Measurements from ENCODE around the gene CLRN1. TPM values are rescaled to one million over a fixed set of nuclear protein-coding genes. Genes with fewer than 3 reads are reported as not detected.

The CLRN1 gene, protein sequence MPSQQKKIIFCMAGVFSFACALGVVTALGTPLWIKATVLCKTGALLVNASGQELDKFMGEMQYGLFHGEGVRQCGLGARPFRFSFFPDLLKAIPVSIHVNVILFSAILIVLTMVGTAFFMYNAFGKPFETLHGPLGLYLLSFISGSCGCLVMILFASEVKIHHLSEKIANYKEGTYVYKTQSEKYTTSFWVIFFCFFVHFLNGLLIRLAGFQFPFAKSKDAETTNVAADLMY
- total RNA-seq (not detected), total RNA-seq (0 reads per million in 2 donors)

DNA sequence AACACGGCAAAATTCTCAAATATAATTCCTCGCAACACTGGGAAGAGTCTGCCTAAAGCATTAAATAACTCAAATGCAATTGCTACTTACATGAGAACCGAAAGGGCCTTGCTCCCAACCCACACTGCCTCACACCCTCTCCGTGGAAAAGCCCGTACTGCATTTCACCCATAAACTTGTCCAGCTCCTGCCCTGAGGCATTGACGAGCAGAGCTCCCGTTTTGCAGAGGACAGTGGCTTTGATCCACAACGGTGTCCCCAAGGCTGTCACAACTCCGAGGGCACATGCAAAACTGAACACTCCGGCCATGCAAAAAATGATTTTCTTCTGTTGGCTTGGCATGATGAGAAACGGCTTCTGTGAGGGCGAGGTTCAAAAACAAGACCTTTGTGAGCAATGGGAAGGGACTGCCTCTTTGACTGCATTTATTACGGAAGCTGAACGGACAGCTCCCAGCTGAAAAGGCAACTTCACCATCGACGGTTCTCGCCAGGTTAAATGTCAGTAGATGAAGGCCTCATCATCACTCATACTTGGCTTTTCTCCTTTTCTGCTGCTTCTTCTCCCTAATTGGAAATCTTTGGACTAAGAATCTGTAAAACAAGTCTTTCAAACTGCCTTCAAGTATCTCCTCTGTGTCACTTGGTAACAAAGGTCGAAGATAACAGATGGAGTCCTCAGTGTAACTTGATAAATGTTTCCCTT, at the start of gene CLRN1:
Gene CLRN1 (minus strand): TSS at position 362 of the 706 bp plus-strand sequence. CDS start 19 bp downstream, at position 343.
- ATAC-seq (no peak), DNase-seq (no peak)
- no peaks in the 10 kb centered on the region for H3K9me3 ChIP-seq (ENCODE audit: control insufficient read depth, low read length, poor library complexity, severe bottlenecking)
- peaks cover 40% of the 10 kb centered on the region for H3K27me3 Mint-ChIP-seq
- no peaks in the 10 kb centered on the region for H3K4me1 Mint-ChIP-seq
- H3K36me3 Mint-ChIP-seq (ENCODE audit: low read depth): no peaks in the 10 kb centered on the region
- H3K4me3 Mint-ChIP-seq: no peak within 1 kb of the TSS
- no peak within 1 kb of the TSS for H3K27ac Mint-ChIP-seq

DNA sequence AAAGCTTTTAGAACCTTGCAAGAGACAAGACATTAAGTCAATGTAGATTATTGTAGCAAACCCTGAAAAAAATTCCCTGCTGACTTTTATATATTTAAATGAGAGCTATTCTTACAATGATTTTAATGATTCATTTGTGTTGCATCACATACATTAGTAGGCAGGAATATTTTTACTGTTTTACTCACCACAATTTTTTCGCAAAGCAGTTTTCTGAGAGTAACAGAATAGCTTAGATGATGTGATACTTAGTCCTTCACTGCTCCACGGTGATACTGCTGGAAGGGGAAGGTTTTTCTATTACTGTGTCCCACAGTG, 43.9 kb upstream of the CLRN1 start:
- H3K36me3 Mint-ChIP-seq (ENCODE audit: low read depth): no peaks in the 10 kb centered on the region
- H3K4me3 Mint-ChIP-seq: no peak overlapping the region
- no peaks in the 10 kb centered on the region for H3K9me3 ChIP-seq (ENCODE audit: control insufficient read depth, low read length, poor library complexity, severe bottlenecking)
- no peak overlapping the region for H3K27ac Mint-ChIP-seq
- no peaks in the 10 kb centered on the region for H3K4me1 Mint-ChIP-seq
- peaks cover 13% of the 10 kb centered on the region for H3K27me3 Mint-ChIP-seq
- ATAC-seq (no peak), DNase-seq (no peak)

DNA sequence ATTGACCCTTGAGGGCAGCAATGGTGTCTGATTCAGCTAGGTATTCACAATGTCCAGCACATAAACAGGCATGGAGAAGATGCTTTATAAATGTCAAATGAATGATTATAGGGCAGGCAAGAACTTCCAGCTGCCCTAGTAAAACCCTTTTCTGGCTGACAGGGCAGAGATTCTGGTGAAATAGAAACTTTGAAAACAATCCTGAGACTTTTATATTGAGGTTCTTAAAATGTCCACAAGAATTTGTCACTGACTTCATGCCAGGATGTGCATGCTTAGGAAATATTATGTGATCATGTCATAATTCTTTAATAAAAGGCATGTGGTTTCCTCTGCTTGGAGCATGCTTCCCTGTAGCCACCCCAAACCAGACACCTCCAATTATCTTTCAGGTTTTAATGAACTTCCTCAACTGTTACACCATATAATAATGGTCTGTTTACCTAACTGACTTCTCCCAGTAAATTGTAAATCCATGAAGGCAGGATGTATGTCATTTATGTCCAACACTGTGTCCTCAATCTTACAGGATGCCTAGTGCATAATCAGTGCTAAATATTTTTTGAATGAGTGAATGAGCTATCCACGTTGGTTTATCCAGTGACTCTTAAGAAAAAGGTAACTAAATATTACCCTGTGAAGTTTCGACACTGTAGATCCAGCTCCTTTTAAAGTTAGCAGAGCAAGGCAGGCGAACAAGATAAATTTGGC, 43.4 kb upstream of the CLRN1 start:
- ATAC-seq (no peak), DNase-seq (no peak)
- H3K36me3 Mint-ChIP-seq (ENCODE audit: low read depth): no peaks in the 10 kb centered on the region
- no peak overlapping the region for H3K27ac Mint-ChIP-seq
- no peak overlapping the region for H3K4me3 Mint-ChIP-seq
- H3K9me3 ChIP-seq (ENCODE audit: control insufficient read depth, low read length, poor library complexity, severe bottlenecking): no peaks in the 10 kb centered on the region
- H3K27me3 Mint-ChIP-seq: peaks cover 13% of the 10 kb centered on the region
- H3K4me1 Mint-ChIP-seq: no peaks in the 10 kb centered on the region

DNA sequence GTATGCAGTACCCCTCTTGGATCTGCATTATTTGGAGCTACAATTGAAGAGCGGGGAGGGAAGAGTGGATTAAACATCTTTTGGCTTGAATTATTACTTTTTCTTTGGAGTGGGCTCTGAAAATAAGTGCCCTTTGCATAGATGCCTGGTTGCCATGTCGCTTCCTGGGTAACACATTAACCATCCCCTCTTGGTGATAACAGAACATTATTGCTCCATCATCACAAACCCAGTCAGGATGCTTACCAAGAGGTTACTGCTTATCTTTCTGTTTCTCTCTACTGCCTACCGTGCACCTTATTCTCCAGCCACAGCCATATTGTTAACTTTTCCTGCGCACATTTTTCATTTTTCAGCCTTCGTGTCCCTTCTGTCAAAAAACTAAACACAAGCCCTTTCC, 42.7 kb upstream of the CLRN1 start:
- no peaks in the 10 kb centered on the region for H3K9me3 ChIP-seq (ENCODE audit: control insufficient read depth, low read length, poor library complexity, severe bottlenecking)
- DNase-seq: no peak
- Mint-ChIP-seq H3K27me3 (peaks cover 17% of the 10 kb centered on the region), H3K4me3 (no peak overlapping the region), H3K36me3 (ENCODE audit: low read depth) (no peaks in the 10 kb centered on the region), H3K4me1 (no peaks in the 10 kb centered on the region), H3K27ac (no peak overlapping the region)
- no peak for ATAC-seq

DNA sequence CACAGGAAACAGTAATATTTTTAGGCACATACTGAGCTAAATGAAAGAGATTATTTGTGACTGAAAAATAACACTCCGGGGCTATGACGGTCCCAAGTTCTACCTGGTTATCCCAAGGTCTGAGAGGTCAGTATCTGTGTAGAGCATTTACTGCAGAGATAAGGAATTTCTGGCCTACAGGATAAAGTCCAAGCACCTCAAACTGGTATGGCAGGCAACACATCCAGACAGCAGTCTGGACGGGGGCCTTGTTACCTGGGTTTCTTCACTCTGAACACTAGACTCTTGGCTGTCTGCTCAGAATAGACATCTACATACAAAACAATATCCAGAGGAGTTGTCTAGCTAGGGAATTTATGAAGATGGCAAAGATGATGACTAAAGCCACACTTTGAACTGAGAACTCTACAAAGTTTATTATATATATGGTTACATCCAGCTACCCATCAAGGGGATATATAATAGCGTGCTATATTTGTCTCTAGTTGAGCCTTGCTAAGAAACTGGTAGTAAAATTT, 42.0 kb upstream of the CLRN1 start:
- DNase-seq (no peak), ATAC-seq (no peak)
- H3K27ac Mint-ChIP-seq: no peak overlapping the region
- H3K9me3 ChIP-seq (ENCODE audit: control insufficient read depth, low read length, poor library complexity, severe bottlenecking): no peaks in the 10 kb centered on the region
- no peak overlapping the region for H3K4me3 Mint-ChIP-seq
- no peaks in the 10 kb centered on the region for H3K36me3 Mint-ChIP-seq (ENCODE audit: low read depth)
- peaks cover 18% of the 10 kb centered on the region for H3K27me3 Mint-ChIP-seq
- H3K4me1 Mint-ChIP-seq: no peaks in the 10 kb centered on the region

DNA sequence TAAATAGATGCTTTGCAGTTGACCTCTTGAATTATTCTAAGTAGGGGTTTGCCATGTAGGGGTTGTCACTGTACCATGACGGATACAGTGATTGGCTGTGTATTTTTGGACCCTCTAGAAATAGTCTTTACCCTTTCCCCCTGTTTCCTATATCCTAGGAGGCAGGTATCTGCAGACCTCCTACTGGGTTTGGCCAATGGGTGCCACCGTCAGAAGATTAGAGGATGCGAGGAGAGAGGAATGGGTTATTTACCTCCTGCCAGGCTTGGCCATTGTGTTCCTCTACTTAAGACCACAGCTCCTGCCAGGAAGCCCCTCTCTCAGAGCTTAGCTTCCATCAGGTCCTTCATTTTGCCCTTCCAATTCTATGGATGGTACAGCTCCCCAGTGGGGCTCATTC, 40.2 kb upstream of the CLRN1 start:
- Mint-ChIP-seq H3K27me3 (peaks cover 18% of the 10 kb centered on the region), H3K4me1 (no peaks in the 10 kb centered on the region), H3K36me3 (ENCODE audit: low read depth) (no peaks in the 10 kb centered on the region), H3K27ac (no peak overlapping the region), H3K4me3 (no peak overlapping the region)
- H3K9me3 ChIP-seq (ENCODE audit: control insufficient read depth, low read length, poor library complexity, severe bottlenecking): no peaks in the 10 kb centered on the region
- DNase-seq (no peak), ATAC-seq (no peak)

DNA sequence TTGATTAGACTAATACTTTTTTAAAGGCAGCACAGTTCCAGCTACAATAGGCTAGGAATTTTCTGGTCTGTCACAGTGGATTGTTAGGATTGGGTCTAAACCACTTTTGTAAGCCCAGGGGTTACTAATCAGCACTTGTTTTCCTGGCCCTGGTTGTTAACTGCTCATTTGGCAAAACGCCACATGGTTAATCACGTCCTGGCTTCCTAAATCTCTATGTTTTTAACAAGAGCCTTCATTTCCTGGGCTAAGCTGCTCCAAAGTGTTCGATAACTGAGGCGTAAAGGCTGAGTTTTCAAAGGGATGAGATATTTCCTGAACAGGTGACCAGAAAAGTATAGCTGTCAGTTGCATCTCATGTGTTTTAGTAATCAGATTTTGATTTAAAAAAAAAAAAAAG, 38.9 kb upstream of the CLRN1 start:
- Mint-ChIP-seq H3K27ac (no peak overlapping the region), H3K27me3 (peaks cover 18% of the 10 kb centered on the region), H3K36me3 (ENCODE audit: low read depth) (peaks cover 2% of the 10 kb centered on the region), H3K4me3 (no peak overlapping the region), H3K4me1 (peaks cover 2% of the 10 kb centered on the region)
- ATAC-seq (no peak), DNase-seq (no peak)
- no peaks in the 10 kb centered on the region for H3K9me3 ChIP-seq (ENCODE audit: control insufficient read depth, low read length, poor library complexity, severe bottlenecking)

DNA sequence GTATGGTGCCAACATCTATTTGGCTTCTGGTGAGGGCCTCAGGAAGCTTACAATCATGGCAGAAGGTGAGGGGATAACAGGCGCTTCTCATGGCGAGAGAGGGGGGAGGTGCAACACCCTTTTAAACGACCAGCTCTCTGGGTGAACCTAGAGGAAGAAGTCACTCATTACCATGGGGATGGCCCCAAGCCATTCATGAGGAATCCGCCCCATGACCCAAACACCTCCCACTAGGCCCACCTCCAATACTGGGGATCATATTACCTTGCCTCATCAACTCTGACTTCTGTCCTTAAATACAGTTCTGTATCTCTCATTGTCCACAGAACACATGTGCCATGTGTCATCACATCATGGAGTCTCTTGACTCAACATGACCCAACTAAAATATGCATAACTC, 37.5 kb upstream of the CLRN1 start:
- Mint-ChIP-seq H3K27ac (no peak overlapping the region), H3K4me1 (peaks cover 2% of the 10 kb centered on the region), H3K27me3 (peaks cover 23% of the 10 kb centered on the region), H3K36me3 (ENCODE audit: low read depth) (peaks cover 2% of the 10 kb centered on the region), H3K4me3 (no peak overlapping the region)
- no peaks in the 10 kb centered on the region for H3K9me3 ChIP-seq (ENCODE audit: control insufficient read depth, low read length, poor library complexity, severe bottlenecking)
- no peak for ATAC-seq
- no peak for DNase-seq

DNA sequence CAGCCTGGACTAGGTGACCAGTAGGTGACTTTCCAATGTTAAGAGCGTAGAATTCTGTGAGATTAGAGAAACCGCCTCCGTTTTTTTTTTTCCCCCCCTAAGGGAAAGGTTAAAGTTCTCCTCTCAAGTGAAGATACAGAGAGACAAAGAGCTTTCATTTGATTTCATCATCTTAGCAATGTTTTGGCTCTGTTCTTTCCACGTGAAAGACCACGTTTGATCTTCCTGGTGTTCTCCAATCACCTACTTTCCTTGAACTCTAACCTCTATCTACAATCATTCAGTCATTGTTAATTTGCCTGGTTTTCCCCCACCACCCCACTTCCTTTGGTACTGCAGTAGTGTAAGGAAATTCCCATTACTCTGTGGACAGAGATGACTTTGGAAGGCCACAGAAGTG, 36.9 kb upstream of the CLRN1 start:
- DNase-seq (no peak), ATAC-seq (no peak)
- H3K4me3 Mint-ChIP-seq: no peak overlapping the region
- H3K9me3 ChIP-seq (ENCODE audit: control insufficient read depth, low read length, poor library complexity, severe bottlenecking): no peaks in the 10 kb centered on the region
- peaks cover 23% of the 10 kb centered on the region for H3K27me3 Mint-ChIP-seq
- peaks cover 2% of the 10 kb centered on the region for H3K4me1 Mint-ChIP-seq
- no peak overlapping the region for H3K27ac Mint-ChIP-seq
- H3K36me3 Mint-ChIP-seq (ENCODE audit: low read depth): peaks cover 2% of the 10 kb centered on the region

DNA sequence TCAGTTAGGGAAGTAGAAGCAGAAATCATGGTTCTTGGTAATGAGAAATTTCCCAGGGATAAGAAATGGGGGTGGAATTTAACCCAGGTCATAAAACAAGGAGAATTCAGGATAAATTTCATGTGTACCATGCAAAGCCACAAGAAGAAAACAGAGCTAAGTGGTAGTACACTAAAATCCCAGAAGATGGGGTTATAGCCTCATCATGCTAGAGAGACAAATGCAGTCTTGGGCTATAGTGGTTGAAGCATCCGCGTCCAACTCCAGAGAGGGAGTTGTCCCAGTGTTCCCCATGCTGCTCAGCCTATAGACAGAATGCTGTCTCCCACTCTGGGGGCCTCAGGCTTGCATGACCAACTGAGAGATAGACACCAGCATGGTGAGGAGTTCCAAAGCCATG, 36.2 kb upstream of the CLRN1 start:
- no peak overlapping the region for H3K27ac Mint-ChIP-seq
- DNase-seq (no peak), ATAC-seq (no peak)
- peaks cover 21% of the 10 kb centered on the region for H3K27me3 Mint-ChIP-seq
- H3K4me3 Mint-ChIP-seq: no peak overlapping the region
- H3K4me1 Mint-ChIP-seq: peaks cover 2% of the 10 kb centered on the region
- H3K9me3 ChIP-seq (ENCODE audit: control insufficient read depth, low read length, poor library complexity, severe bottlenecking): no peaks in the 10 kb centered on the region
- H3K36me3 Mint-ChIP-seq (ENCODE audit: low read depth): peaks cover 2% of the 10 kb centered on the region

DNA sequence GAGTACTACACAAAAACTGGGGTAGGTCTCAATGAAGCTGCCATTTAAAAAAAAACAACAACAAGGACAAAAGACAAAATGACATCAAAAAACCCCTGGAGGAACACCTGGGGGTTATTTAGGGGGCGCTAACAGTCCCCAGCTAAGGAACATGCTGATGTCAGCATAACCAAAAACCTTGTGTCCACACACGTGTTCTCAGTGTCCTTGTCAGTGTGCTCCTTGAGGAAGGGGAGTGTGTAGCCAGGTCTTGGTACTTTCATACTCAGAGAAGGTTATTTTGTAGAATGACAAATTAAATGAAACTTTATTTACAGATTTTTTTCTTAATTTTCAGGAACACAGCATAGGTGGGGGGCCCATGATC, 31.2 kb upstream of the CLRN1 start:
- Mint-ChIP-seq H3K27me3 (peaks cover 24% of the 10 kb centered on the region), H3K36me3 (ENCODE audit: low read depth) (peaks cover 2% of the 10 kb centered on the region), H3K4me3 (no peak overlapping the region), H3K4me1 (peaks cover 2% of the 10 kb centered on the region), H3K27ac (no peak overlapping the region)
- no peak for DNase-seq
- no peak for ATAC-seq
- no peaks in the 10 kb centered on the region for H3K9me3 ChIP-seq (ENCODE audit: control insufficient read depth, low read length, poor library complexity, severe bottlenecking)

DNA sequence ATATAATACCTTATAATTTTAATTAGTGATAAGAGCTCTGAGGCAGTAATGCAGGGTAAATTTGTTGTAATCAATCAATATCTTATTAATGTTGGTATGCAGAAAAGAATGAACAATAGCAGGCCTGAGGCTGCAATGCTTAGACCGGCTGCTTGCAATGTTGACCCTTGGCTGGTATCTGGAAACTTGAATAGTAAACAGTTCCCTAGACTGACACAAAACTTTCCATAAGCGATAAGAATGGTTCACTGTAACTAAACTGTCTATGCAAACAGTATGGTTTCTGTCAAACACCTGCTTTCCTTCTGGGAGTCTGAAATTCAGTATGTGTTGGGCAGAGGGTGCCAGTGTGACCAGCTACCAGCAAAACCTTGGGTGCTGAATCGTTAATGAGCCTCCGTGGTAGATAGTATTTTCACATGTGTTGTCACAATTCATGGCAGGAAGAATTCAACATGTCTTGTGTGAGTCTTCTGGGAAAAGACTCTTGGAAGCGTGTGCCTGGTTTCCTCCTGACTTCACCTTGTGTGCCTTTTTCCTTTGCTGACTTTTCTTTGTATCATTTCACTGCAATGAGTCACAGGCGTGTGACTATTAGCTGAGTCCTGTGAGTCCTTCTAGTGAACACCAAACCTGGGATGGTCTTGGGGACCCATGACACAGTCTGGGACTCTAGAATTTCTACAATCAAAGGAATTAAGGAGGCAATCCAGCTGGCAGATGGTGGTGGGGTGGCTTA, 30.7 kb upstream of the CLRN1 start:
- no peak for ATAC-seq
- Mint-ChIP-seq H3K4me1 (peaks cover 2% of the 10 kb centered on the region), H3K4me3 (no peak overlapping the region), H3K36me3 (ENCODE audit: low read depth) (peaks cover 2% of the 10 kb centered on the region), H3K27ac (no peak overlapping the region), H3K27me3 (peaks cover 29% of the 10 kb centered on the region)
- DNase-seq: no peak
- no peaks in the 10 kb centered on the region for H3K9me3 ChIP-seq (ENCODE audit: control insufficient read depth, low read length, poor library complexity, severe bottlenecking)

All from T-helper 17 cell (primary cell).